GM19463 (cell line): Measurements from ENCODE around the gene IL17RE.

Experiments
- ATAC-seq: cut with Tn5 transposase; IDR thresholded peaks from one replicate; pipeline ENCODE4 v1.9.1; 2021; ENCODE audit warnings: mild to moderate bottlenecking, moderate library complexity; ENCODE audit not compliant: unreplicated experiment

The IL17RE gene

DNA sequence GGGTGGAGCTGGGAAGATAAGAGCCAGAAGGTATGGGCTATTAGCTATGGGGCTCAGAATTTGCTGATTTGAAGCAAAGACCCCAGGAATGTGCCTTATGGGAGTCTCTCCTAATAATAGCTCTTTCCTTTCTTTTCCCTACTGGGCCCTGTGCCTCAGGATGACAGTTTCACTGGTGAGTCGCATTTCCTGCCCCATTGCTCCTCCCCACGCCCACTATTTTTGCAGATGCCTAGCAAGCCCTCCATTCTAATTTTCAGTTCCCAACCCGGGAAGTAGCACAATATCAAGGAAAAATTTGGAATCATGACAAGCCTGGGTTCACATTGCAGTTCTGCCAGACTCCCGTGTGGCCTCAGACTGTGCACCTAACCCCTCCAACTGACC lies 583 bp downstream of the IL17RE start:
- ATAC-seq: no peak

DNA sequence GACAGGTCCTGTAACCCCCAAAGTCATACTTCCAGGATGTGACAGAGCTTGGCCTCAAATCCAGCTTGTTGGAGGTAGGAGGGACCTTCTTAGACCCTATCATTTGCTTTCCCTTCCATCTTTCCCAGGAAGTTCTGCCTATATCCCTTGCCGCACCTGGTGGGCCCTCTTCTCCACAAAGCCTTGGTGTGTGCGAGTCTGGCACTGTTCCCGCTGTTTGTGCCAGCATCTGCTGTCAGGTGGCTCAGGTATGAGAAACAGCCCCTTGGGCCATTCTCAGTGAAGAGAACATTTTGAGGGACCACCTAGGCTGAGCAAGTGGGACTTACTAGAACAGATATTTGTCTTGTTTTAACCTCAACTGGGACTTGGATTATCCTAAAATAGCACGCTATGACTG lies 1.3 kb downstream of the IL17RE start:
- no peak for ATAC-seq

DNA sequence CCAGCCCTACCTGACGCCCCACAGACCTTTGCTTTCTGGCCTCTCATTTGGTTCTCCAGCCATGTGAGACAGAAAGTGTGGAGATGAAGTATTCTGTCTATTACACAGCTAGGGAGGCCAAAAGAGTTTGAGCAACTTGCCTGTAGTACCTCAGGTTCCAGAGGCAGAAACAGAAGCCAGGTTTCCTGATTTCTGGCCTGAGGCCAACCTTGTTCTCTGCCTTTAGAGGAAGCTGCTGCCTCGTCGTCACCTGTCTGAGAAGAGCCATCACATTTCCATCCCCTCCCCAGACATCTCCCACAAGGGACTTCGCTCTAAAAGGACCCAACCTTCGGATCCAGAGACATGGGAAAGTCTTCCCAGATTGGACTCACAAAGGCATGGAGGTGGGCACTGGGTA lies 3.8 kb downstream of the IL17RE start:
- ATAC-seq: no peak

DNA sequence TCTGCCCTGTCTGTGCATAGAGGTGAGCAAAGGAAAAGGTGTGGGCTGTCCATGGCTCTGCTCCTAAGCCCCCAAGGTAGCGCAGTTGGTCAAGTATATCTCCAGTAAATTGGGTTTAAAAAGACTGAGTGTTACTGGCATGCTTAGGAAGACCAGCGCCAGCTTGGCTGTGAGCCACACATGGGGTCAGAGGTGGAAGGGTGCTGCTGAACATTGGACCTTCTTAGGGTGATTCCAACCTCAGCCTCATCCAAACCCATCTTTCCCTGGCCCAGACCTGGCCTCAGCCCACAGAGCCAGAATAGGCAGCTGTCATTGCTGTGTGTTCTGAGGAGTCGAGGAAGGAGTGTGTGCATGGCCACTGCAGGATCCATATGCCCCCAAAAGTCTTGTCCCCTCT lies 5.6 kb downstream of the IL17RE start:
- no peak for ATAC-seq

DNA sequence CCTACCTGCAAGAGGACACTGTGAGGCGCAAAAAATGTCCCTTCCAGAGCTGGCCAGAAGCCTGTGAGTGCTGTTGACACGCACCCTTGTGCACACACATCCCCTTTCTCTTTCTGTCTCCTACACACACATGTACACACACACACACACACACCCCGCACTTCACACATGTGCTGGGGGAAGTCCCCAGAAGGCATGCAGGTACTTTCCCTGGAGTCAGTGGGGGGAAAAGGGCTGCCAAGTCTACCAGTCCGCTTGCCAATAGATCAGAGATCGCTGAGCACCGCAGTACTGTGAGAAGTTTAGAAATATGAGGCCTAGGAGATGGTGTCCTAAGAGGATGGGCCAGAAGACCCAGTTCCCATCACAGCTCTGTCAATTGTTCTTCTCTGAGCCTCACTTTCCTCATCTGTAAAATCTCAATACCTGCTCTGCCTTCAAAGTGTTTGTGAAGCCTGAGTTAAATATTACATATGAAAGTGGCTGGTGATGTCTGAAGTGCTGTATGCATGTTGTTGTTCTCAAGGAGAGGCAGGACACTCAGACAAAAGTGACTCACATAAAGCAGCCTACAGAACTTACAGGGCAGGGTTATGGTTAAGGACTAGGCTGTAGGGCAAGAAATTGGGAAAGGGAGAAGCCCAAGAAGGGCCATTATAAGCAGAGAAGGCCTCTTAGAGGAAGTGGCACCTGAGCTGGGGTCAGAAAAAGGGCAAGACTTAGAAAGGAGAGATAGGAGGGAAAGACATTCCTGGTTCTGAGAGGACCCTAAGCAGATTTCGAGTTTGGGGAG lies 6.8 kb downstream of the IL17RE start:
- peak; percentile 66 for ATAC-seq

DNA sequence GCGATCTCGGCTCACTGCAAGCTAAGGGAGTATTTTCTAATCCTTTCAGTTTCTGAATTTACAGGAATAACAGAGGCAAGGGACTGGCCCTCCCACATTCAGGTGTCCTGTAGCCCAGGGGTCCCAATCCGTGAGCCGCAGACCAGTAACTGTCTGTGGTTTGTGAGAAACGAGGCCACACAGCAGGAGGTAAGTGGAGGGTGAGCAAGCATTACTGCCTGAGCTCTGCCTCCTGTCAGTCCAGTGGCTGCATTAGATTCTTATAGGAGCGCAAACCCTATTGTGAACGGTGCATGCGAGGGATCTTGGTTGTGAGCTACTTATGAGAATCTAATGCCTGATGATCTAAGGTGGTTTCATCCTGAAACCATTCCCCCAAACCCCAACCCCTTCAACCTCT lies 9.2 kb downstream of the IL17RE start:
- ATAC-seq: no peak

DNA sequence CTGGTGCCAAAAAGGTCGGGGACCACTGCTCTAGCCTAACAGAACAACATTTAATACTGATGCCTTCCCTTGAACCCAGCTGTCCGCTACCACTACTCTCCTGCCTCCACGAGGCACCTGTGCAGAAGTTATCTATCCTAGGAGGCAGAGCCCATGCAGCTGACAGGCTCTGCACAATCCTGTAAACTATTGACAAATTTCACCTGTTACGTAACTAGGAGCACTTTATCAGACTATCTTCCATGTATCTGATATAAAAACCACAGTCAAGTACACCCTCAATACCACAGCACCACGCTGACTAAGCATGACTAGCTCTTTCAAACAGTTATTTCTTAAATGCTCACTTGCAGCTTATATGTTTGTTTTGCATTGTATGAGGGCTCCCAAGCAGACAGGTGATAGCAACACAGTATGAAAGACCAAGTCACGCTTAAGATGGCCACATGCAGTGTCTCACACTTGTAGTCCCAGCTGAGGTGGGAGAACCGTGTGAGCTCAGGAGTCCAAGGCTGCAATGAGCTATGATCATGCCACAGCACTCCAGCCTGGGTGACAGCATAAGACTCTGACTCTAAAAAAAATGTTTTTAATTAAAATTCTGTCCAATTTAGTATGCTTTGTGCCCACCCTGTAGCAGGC lies 9.8 kb downstream of the IL17RE start:
- no peak for ATAC-seq

DNA sequence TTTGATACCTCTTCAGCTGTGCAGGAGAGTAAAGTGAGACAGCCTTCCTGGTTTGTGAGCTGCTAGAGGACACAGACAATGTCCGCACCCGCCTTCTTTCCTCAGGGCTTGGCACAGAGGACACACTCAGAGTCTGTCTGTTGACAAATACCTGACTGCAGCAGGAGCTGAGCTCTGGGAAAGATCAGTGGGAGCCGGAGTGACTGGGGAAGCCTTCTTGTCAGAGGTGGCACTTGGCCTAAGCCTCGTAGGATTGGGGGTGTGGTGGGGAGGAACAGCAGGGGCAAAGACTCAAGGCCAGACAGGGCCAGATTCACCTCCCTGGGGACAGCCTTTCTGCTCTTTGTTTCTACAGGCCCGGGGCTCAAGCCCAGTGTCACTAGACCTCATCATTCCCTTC lies 11.0 kb downstream of the IL17RE start:
- ATAC-seq: no peak

DNA sequence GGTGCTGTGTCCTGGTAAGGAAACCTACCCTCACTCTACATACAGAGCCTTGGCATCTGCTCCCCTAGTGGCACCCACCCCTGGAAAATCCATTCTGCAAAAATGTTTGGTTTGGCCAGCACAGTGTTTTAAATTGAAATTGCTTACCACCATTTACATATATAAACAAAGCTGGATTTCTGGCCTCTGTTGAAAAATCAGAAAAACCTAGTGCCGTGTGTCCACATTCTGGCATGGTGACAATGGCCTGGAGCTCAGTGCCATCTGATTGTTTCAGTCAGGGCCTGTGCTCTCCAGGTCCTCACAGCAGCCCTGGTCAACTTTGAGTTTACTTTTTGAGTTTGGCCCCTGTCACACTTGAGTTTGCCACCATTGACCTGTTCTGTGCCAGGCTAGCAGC lies 11.4 kb downstream of the IL17RE start:
- ATAC-seq: no peak

DNA sequence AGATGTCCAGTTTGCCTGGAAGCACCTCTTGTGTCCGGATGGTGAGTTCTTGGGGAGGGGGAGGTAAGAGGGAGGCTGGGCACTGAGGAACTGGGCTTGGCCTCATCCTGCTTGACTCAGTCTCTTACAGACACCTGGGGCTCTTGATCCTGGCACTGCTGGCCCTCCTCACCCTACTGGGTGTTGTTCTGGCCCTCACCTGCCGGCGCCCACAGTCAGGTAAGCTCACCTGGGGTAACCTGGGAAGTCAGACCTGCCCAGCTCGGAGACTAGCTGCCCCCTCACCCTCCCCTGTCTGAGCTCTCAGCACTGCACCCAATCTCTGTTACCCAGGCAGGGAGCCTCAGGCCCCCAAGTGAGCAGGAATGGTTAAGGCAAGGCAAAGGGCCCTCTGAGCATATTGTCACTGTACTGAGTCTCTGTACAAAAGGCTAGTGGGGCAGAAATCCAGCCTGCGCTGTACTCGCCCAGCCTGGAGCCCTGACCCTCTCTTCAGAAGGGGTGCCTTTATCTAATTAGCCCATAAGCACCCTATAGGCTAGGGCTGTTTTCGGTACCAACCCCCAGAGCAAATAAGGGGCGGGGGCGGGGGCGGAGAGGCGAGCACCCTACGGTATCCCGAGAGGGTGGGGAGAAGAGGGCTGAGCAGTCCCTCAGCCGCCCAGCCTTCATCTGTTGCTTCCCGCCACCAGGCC lies 12.1 kb downstream of the IL17RE start:
- no peak for ATAC-seq

DNA sequence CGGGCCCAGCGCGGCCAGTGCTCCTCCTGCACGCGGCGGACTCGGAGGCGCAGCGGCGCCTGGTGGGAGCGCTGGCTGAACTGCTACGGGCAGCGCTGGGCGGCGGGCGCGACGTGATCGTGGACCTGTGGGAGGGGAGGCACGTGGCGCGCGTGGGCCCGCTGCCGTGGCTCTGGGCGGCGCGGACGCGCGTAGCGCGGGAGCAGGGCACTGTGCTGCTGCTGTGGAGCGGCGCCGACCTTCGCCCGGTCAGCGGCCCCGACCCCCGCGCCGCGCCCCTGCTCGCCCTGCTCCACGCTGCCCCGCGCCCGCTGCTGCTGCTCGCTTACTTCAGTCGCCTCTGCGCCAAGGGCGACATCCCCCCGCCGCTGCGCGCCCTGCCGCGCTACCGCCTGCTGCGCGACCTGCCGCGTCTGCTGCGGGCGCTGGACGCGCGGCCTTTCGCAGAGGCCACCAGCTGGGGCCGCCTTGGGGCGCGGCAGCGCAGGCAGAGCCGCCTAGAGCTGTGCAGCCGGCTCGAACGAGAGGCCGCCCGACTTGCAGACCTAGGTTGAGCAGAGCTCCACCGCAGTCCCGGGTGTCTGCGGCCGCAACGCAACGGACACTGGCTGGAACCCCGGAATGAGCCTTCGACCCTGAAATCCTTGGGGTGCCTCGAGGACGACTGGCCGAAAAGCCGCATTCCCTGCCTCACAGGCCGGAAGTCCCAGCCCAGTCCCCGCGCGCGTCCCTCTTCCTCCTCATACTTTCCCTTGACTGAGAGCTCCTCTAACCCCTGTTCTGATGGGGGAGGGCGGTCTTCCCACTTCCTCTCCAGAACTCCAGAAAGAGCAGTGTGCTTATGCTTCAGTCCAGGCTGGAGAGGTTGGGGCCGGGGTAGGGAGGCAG lies 12.8 kb downstream of the IL17RE start:
- ATAC-seq: no peak

DNA sequence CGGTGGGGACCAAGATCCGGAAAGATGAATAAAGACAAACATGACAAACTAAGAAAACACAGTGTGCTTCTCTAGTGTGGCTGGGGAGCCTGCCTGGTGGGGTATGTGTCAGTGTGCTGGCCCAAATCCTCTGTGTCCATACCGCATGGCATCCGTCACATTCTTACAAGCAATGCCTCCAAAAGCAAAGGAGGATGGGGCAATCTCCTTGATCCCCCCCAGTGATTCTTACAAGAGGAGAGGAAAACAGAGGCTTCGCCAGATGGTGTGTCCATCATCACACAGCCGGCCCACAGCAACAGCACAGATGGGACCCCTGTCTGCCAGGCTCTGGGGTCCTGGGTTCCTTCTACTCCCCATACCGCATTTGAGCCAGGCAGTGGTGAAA lies 13.7 kb downstream of the IL17RE start:
- ATAC-seq: no peak

DNA sequence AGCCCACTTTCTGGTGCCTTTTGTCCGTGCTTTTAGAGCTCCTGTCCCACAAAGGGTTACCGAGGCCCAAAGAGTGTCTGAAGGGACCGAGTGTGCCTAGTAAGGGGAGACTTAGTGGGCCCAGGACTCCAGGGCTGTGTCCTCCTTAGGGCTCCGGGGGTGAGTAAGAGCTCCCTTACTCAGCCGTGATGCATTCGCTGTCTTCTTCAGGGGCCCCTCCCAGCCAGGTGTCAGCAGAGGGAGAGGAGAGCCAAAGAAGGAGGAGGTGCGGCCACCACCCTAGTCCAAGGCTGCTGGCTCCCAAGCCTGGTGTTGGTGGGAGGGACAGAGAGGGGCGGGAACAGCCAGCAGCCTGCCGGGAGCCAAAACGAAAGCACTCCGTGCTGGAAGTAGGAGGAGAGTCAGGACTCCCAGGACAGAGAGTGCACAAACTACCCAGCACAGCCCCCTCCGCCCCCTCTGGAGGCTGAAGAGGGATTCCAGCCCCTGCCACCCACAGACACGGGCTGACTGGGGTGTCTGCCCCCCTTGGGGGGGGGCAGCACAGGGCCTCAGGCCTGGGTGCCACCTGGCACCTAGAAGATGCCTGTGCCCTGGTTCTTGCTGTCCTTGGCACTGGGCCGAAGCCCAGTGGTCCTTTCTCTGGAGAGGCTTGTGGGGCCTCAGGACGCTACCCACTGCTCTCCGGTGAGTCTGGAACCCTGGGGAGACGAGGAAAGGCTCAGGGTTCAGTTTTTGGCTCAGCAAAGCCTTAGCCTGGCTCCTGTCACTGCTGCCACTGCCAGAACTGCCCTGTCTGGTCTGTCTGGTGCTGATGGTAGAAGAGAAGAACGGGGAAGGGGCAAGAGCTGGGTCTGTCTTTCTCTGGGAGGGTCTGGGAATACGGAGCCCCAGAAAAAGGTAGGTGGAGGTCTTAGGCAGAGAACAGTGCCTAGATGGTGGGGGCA lies 14.4 kb downstream of the IL17RE start, which contains the start of gene IL17RC:
Gene IL17RC (plus strand): TSS at position 365 of the 947 bp plus-strand sequence. CDS start 218 bp downstream, at position 583.
- peak; percentile 38 for ATAC-seq

DNA sequence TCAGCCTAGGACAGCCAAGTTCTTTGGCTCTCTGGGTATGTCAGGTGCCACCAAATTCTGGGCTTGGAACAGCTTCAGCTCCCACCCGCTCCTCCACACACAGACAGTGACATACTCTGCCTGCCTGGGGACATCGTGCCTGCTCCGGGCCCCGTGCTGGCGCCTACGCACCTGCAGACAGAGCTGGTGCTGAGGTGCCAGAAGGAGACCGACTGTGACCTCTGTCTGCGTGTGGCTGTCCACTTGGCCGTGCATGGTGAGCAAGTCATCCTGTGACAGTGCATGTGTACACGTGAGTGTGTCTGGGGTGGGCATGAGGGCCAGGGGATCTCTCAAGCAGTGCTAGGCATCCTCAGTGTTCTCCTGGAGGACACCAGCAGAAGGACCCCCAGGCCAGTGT lies 15.2 kb downstream of the IL17RE start:
- no peak for ATAC-seq

DNA sequence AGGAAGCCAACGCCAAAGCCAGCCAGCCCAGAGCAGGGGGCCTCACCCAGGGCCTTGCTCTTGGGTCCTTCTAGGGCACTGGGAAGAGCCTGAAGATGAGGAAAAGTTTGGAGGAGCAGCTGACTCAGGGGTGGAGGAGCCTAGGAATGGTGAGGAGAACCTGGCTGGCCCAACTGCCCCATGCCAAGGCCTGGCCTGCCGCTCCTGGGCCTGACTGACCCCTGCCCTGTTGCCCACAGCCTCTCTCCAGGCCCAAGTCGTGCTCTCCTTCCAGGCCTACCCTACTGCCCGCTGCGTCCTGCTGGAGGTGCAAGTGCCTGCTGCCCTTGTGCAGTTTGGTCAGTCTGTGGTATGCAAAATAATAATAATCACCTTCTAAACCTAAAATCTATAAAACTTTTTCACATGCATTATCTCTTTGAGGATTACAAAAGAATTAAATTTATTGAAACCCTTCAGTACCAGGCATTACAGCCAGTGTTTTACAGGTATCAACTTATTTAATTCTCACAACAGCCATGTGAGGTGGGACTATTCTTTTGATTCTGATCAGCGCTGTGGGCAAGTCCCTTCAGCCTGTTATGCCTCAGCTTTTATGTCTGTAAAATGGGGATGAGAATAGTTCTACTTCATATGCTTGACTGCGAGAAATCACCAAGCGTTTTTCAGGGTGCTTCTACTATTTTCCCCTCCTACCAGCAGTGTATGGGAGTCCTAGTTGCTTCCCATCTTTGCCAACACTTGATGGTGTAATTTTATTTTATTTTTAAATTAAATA lies 15.8 kb downstream of the IL17RE start:
- no peak for ATAC-seq

DNA sequence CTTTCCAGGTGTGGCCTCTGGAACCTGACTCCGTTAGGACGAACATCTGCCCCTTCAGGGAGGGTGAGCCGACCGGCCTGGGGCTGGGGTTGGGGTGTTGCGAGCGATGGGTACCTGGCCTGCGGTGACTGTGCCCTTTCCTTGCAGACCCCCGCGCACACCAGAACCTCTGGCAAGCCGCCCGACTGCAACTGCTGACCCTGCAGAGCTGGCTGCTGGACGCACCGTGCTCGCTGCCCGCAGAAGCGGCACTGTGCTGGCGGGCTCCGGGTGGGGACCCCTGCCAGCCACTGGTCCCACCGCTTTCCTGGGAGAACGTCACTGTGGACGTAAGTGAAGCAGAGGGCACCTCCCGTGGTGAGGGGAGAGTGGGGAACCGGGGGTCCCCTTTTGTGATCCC lies 25.5 kb downstream of the IL17RE start:
- no peak for ATAC-seq

DNA sequence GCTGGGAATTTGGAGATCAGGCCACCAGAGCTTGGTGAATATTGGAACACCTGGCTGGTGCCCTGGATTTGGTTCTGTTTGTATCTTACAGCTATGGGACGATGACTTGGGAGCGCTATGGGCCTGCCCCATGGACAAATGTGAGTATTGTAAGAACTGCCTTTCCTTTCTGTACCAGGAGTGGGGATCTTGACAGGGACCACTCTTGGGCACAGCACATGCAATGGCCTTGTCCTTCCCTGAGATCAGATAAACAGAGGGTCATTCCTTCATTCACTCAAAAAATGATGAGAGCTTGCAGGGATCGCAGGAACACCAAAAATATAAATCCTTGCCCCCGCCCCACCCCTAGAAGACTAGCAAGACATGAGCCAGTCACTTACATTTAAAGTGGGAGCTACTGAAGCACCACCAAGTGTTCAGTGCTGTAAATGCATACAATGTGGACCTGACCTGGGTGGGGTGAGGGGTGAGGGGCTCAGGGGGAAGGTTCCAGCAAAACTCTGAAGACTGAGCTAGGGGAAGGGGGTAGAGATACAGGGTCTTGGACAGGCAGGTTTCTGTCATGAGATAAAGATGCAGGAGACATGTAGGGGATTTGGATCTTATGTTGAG lies 28.3 kb downstream of the IL17RE start:
- ATAC-seq: no peak

DNA sequence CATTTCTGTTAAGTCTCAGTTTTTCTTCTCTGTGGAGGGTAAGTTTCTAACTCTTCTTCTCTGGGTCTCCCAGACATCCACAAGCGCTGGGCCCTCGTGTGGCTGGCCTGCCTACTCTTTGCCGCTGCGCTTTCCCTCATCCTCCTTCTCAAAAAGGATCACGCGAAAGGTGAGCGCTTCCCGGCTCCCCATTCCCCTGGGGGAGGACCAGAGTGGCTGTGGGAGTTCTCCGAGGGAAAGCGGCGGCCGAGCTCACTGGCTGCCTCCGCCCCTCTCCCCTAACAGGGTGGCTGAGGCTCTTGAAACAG lies 29.8 kb downstream of the IL17RE start:
- no peak for ATAC-seq
